IMR-90 (cell line): ENCODE results near the gene CUL7. TPM values are rescaled to one million over a fixed set of nuclear protein-coding genes. Genes with fewer than 3 reads are reported as not detected.

Source experiments
- ATAC-seq: fragments of 200-7000 bp; cut with Tn5 transposase; 2 replicates; pipeline ENCODE4 v1.9.1; 2020; ENCODE audit warnings: low read depth, mild to moderate bottlenecking, moderate library complexity
- BruUV-seq: library from RNA; stranded (reverse); fragments of 400-500 nt; replicated peaks from 2 replicates; lab custom pipeline; 2021; lab: Mats Ljungman, UMichigan
- CTCF ChIA-PET: fragments of 300-600 bp; formaldehyde crosslinking; extraction: SDS; loops from one replicate; lab custom pipeline; 2021; ENCODE audit warnings: antibody characterized with exemption; lab: Yijun Ruan, JAX
- POLR2A ChIA-PET: fragments of 300-600 bp; sonication (Branson Sonifier 250); formaldehyde crosslinking; loops from one replicate; lab custom pipeline; 2022; ENCODE audit warnings: antibody characterized with exemption; ENCODE audit not compliant: unreplicated experiment; lab: Charles Lee
- DNase-seq: peaks from one replicate; pipeline ENCODE4 v3.0.0; 2013
- H2AFZ ChIP-seq: replicated peaks from 2 replicates; pipeline ENCODE3; 2013; ENCODE audit warnings: low read length, mild to moderate bottlenecking; ENCODE audit not compliant: poor library complexity
- H2AK5ac ChIP-seq: 2 replicates; pipeline ENCODE4 v1.6.1; 2013; ENCODE audit warnings: low read depth, low read length, inconsistent platforms
- H2AK9ac ChIP-seq: replicated peaks from 2 replicates; pipeline ENCODE3; 2013; ENCODE audit warnings: mild to moderate bottlenecking, low read depth, low read length, moderate library complexity; ENCODE audit not compliant: poor library complexity
- H2BK120ac ChIP-seq: 2 replicates; pipeline ENCODE4 v1.6.1; 2013; ENCODE audit warnings: low read depth, low read length, inconsistent platforms
- H2BK15ac ChIP-seq: 3 replicates; pipeline ENCODE4 v1.6.1; 2013; ENCODE audit warnings: low read depth, low read length, inconsistent platforms
- H2BK20ac ChIP-seq: 2 replicates; pipeline ENCODE4 v1.6.1; 2013; ENCODE audit warnings: low read depth, mild to moderate bottlenecking, inconsistent platforms, low read length, moderate library complexity
- H2BK5ac ChIP-seq: 2 replicates; pipeline ENCODE4 v1.6.1; 2013; ENCODE audit warnings: mild to moderate bottlenecking, low read depth, low read length, inconsistent platforms; ENCODE audit not compliant: poor library complexity, severe bottlenecking
- H3K14ac ChIP-seq: replicated peaks from 2 replicates; pipeline ENCODE4 v1.6.1; 2013; ENCODE audit warnings: low read depth, low read length, inconsistent platforms
- H3K18ac ChIP-seq: 2 replicates; pipeline ENCODE4 v1.6.1; 2013; ENCODE audit warnings: low read depth, low read length, control low read depth
- H3K23ac ChIP-seq: 2 replicates; pipeline ENCODE4 v1.6.1; 2013; ENCODE audit warnings: low read depth, low read length, inconsistent platforms
- H3K27ac ChIP-seq: 2 replicates; pipeline ENCODE4 v1.5.1; 2013; ENCODE audit warnings: mild to moderate bottlenecking, control low read depth, low read length; ENCODE audit not compliant: insufficient read depth
- H3K27me3 ChIP-seq: 2 replicates; pipeline ENCODE4 v1.6.1; 2013; ENCODE audit warnings: low read length; ENCODE audit not compliant: control insufficient read depth, insufficient read depth
- H3K36me3 ChIP-seq: 2 replicates; pipeline ENCODE4 v1.6.1; 2013; ENCODE audit warnings: low read length, mixed read lengths; ENCODE audit not compliant: control insufficient read depth, insufficient read depth
- H3K4ac ChIP-seq: 2 replicates; pipeline ENCODE4 v1.6.1; 2013; ENCODE audit warnings: low read depth, low read length, inconsistent platforms
- H3K4me1 ChIP-seq: 2 replicates; pipeline ENCODE4 v1.6.1; 2013; ENCODE audit warnings: low read length, mixed read lengths; ENCODE audit not compliant: control insufficient read depth, insufficient read depth
- H3K4me2 ChIP-seq: 2 replicates; pipeline ENCODE4 v1.6.1; 2013; ENCODE audit warnings: low read depth, mild to moderate bottlenecking, control low read depth, low read length, moderate library complexity
- H3K4me3 ChIP-seq: 2 replicates; pipeline ENCODE4 v1.5.1; 2013; ENCODE audit warnings: low read depth, mild to moderate bottlenecking, control low read depth, low read length, moderate library complexity; ENCODE audit not compliant: insufficient read depth
- H3K56ac ChIP-seq: 2 replicates; pipeline ENCODE4 v1.6.1; 2013; ENCODE audit warnings: low read length, inconsistent platforms; ENCODE audit not compliant: insufficient read depth; ENCODE audit errors: extremely low read depth
- H3K79me1 ChIP-seq, 2 experiments: 2 replicates each; pipeline ENCODE4 v1.6.1; 2013; ENCODE audit warnings: low read length in 2 of 2, inconsistent platforms in 1 of 2, low read depth in 1 of 2
- H3K9ac ChIP-seq: 2 replicates; pipeline ENCODE4 v1.6.1; 2013; ENCODE audit warnings: low read depth, low read length, control low read depth
- H3K9me1 ChIP-seq: 2 replicates; pipeline ENCODE4 v1.6.1; 2013; ENCODE audit warnings: low read length, inconsistent platforms; ENCODE audit not compliant: insufficient read depth
- H3K9me3 ChIP-seq: 2 replicates; pipeline ENCODE4 v1.6.1; 2013; ENCODE audit warnings: low read length; ENCODE audit not compliant: control insufficient read depth, insufficient read depth
- H4K20me1 ChIP-seq: 2 replicates; pipeline ENCODE4 v1.6.1; 2013; ENCODE audit warnings: low read length, inconsistent platforms; ENCODE audit not compliant: insufficient read depth
- H4K5ac ChIP-seq: 2 replicates; pipeline ENCODE4 v1.6.1; 2013; ENCODE audit warnings: mild to moderate bottlenecking, low read depth, low read length, control low read depth
- H4K8ac ChIP-seq, 2 experiments: 2 replicates each; pipeline ENCODE4 v1.6.1; 2013; ENCODE audit warnings: low read depth in 2 of 2, low read length in 2 of 2, control low read depth in 1 of 2, inconsistent platforms in 1 of 2
- H4K91ac ChIP-seq: 2 replicates; pipeline ENCODE4 v1.6.1; 2013; ENCODE audit warnings: low read depth, low read length, inconsistent platforms; ENCODE audit not compliant: insufficient read depth
- CEBPB ChIP-seq: IDR thresholded peaks from 2 replicates; pipeline ENCODE4 v1.6.1; 2012; ENCODE audit warnings: low read depth, low read length, improper control_type of control experiment
- CHD1 ChIP-seq: IDR thresholded peaks from 2 replicates; pipeline ENCODE4 v1.6.1; 2012; ENCODE audit warnings: low read depth, low read length, improper control_type of control experiment
- MAZ ChIP-seq: IDR thresholded peaks from 2 replicates; pipeline ENCODE4 v1.6.1; 2012; ENCODE audit warnings: low read depth, mild to moderate bottlenecking, low read length, improper control_type of control experiment, moderate library complexity, borderline replicate concordance
- MXI1 ChIP-seq: IDR thresholded peaks from 2 replicates; pipeline ENCODE4 v1.6.1; 2012; ENCODE audit warnings: low read depth, mild to moderate bottlenecking, low read length, moderate library complexity, borderline replicate concordance
- NFE2L2 ChIP-seq: fragments of 150-350 bp; IDR thresholded peaks from 2 replicates; pipeline ENCODE4 v1.6.1; 2016; ENCODE audit warnings: low read depth, mild to moderate bottlenecking, low read length
- RCOR1 ChIP-seq: IDR thresholded peaks from 2 replicates; pipeline ENCODE4 v1.6.1; 2012; ENCODE audit warnings: mild to moderate bottlenecking, low read length, improper control_type of control experiment; ENCODE audit not compliant: insufficient replicate concordance
- SMC3 ChIP-seq: fragments of 150-350 bp; IDR thresholded peaks from 2 replicates; pipeline ENCODE4 v1.6.1; 2016; ENCODE audit warnings: low read depth, mild to moderate bottlenecking, antibody characterized with exemption, low read length, moderate library complexity
- WGBS, 2 experiments: methylation state at CpG; one replicate each; pipeline versions ENCODE4 v1.1.5 to v1.1.7; 2013; ENCODE audit warnings: missing lambda C conversion rate in 2 of 2; ENCODE audit not compliant: insufficient read length in 1 of 2; ENCODE audit errors: extremely low coverage in 2 of 2; 5-methylcytosine and 5-hydroxymethylcytosine counted together
- dilution Hi-C: fragments of 300-500 bp; cut with HindIII; formaldehyde crosslinking; loops from one replicate; pipeline ENCODE4 v1.14.3; 2018; ENCODE audit warnings: low sequenced_read_pairs; ENCODE audit not compliant: unreplicated experiment
- in situ Hi-C: fragments of 300-500 bp; cut with MboI; formaldehyde crosslinking; loops from 3 replicates; pipeline ENCODE4 v1.14.3; 2019; ENCODE audit warnings: low sequenced_read_pairs, inconsistent platforms, mixed read lengths
- intact Hi-C: fragments of 100-400 bp; cut with micrococcal nuclease; formaldehyde crosslinking; loops from 2 replicates; pipeline ENCODE4 v1.10.0; 2022
- polyA plus RNA-seq, 3 experiments: library from polyadenylated mRNA; depleted of rRNA; stranded (reverse); fragments of >200 nt; gene quantifications; 2 replicates each; pipeline ENCODE4 v1.2.3, GENCODE V29; 2012; ENCODE audit warnings: low replicate concordance in 1 of 3
- total RNA-seq: library from RNA; depleted of rRNA; stranded (reverse); fragments of >200 nt; gene quantifications from 2 replicates; pipeline ENCODE4 v1.2.3, GENCODE V29; 2012

CUL7 gene
- total and polyA plus RNA-seq, 2 of the 4 experiments (the other 2 are of a cell fraction), result 38.0 to 39.3 TPM

DNA sequence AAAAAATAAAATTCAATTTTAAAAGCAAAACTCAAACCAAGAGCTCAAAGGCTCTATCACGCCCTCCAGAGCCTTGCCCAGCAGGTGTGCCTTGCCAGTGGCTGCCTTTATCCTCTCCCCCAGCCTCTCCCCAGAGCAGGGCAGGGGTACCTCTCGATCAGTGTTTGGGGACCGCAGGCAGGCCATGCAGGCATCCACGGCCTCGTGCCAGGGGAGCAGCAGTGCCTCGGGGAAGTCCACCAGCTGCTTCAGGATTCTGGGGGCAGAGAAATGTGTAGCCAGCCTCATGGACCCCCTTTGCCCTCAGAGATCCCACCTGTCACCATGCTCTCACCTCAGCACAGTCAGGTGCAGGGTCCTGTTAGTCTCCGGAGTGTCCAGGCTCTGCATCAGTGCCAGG, 5.7 kb downstream of the CUL7 start:
- POLR2A ChIA-PET, result interaction anchor here (0.6 to 0.9 kb wide), 2 partner anchors 11 to 12 kb away, joined by 3 to 5 read pairs; partner anchors contain the start of genes KLC4 and MRPL2
- Histone ChIP-seq H3K23ac (no peak overlapping the region), H3K4me1 (peaks cover 15% of the 10 kb centered on the region), H3K4ac (no peak overlapping the region), H4K20me1 (no peaks in the 10 kb centered on the region), H2AK5ac (no peak overlapping the region), H3K14ac (no peak overlapping the region), H3K27me3 (no peaks in the 10 kb centered on the region), H3K9ac (no peak overlapping the region), H2BK20ac (no peak overlapping the region), H3K79me1 (peaks cover 16 to 41% of the 10 kb centered on the region in 2 experiments; a peak in 3 of 4 replicates), H2AK9ac (no peak overlapping the region), H3K18ac (no peak overlapping the region), H3K4me2 (no peak overlapping the region), H4K5ac (no peak overlapping the region), H3K56ac (no peak overlapping the region), H3K4me3 (no peak overlapping the region), H4K8ac (no peak overlapping the region), H3K27ac (no peak overlapping the region), H2BK5ac (no peak overlapping the region), H2BK120ac (no peak overlapping the region), H2BK15ac (no peak overlapping the region), H3K9me3 (no peaks in the 10 kb centered on the region), H3K9me1 (peaks cover 19% of the 10 kb centered on the region), H2AFZ (no peak overlapping the region), H3K36me3 (peaks cover 73% of the 10 kb centered on the region), H4K91ac (no peak overlapping the region)
- in situ Hi-C loops, result no loop called here
- no TSS peak for BruUV-seq
- CTCF ChIA-PET, result interaction anchor here (0.6 kb wide), 1 partner anchor 24 kb away, joined by 3 read pairs; no protein-coding TSS in a partner anchor
- WGBS, 2 experiments, result 95% methylated on average over 3 of the region's 7 CpGs; no CpG with 5 or more reads in 1 of the 2 experiments
- intact Hi-C loops, result no loop called here
- TF ChIP-seq RCOR1 (no peak), NFE2L2 (no peak), MAZ (no peak), MXI1 (no peak), CEBPB (no peak), SMC3 (no peak), CHD1 (no peak)
- dilution Hi-C loops, result no loop called here
- ATAC-seq (no peak), DNase-seq (no peak)
